ENCODE results near the gene PCSK7. TPM values are rescaled to one million over a fixed set of nuclear protein-coding genes. Genes with fewer than 3 reads are reported as not detected.

PCSK7 gene
- polyA plus RNA-seq, 1 experiment, result 23.5 TPM

DNA sequence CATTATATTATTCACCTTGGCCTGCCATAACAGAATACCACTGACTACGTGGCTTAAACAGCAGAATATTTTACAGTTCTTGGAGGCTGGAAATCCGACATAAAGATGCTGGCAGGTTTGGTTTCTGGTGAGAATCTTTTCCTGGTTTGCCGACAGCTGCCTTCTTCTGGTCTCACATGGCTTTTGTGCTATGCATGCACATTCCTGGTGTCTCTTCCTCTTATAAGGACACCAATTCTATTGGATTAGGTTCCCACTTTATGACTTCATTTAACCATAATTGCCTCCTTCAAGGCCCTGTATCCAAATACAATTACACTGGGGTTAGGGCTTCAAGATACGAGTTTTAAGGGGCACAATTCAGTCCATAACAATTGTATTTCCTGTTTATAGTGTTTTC lies 17.7 kb upstream of the PCSK7 start:
- no peak overlapping the region for H3K4me3 ChIP-seq (ENCODE audit: low read depth, low read length)
- no peaks in the 10 kb centered on the region for H3K27me3 ChIP-seq (ENCODE audit: control insufficient read depth, insufficient read depth, low read length)
- H3K9me3 ChIP-seq (ENCODE audit: control insufficient read depth, insufficient read depth, low read length), result no peaks in the 10 kb centered on the region
- POLR2A ChIA-PET, result no interaction called here
- TF ChIP-seq, protein P1, sequence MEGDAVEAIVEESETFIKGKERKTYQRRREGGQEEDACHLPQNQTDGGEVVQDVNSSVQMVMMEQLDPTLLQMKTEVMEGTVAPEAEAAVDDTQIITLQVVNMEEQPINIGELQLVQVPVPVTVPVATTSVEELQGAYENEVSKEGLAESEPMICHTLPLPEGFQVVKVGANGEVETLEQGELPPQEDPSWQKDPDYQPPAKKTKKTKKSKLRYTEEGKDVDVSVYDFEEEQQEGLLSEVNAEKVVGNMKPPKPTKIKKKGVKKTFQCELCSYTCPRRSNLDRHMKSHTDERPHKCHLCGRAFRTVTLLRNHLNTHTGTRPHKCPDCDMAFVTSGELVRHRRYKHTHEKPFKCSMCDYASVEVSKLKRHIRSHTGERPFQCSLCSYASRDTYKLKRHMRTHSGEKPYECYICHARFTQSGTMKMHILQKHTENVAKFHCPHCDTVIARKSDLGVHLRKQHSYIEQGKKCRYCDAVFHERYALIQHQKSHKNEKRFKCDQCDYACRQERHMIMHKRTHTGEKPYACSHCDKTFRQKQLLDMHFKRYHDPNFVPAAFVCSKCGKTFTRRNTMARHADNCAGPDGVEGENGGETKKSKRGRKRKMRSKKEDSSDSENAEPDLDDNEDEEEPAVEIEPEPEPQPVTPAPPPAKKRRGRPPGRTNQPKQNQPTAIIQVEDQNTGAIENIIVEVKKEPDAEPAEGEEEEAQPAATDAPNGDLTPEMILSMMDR (IDR thresholded peaks at IDR 0.05; ENCODE audit: low read depth, low read length), result no peak
- DNase-seq (ENCODE audit: low read depth, low spot score), result no peak
- no peak overlapping the region for H3K27ac ChIP-seq (ENCODE audit: low read depth, low read length)
- CTCF ChIA-PET, result no interaction called here

DNA sequence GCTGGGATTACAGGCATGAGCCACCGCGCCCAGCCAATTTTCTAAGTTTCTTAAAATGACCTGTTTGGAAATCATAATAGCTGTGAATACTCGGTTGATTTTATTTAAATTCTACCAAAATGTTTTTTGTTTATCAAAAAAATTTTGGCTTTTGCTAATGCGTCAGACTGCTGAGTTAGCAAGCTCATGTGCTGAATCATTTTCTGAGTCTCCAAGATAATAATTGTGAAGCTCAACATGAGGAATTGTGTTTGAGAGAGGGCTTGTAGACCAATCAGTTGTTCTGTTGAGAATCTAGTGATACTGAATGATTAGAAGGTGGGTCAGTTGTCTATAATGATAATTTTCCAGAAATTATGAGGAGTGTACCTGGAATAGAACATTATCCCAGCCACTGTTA lies 16.5 kb upstream of the PCSK7 start:
- Histone ChIP-seq H3K9me3 (ENCODE audit: control insufficient read depth, insufficient read depth, low read length) (no peaks in the 10 kb centered on the region), H3K4me3 (ENCODE audit: low read depth, low read length) (no peak overlapping the region), H3K27me3 (ENCODE audit: control insufficient read depth, insufficient read depth, low read length) (no peaks in the 10 kb centered on the region), H3K27ac (ENCODE audit: low read depth, low read length) (no peak overlapping the region)
- CTCF ChIA-PET, result interaction anchor here (1.1 kb wide), 1 partner anchor 8 kb away, joined by 3 read pairs; no protein-coding TSS in a partner anchor
- POLR2A ChIA-PET, result no interaction called here
- DNase-seq (ENCODE audit: low read depth, low spot score), result no peak
- TF ChIP-seq, protein P1 (IDR thresholded peaks at IDR 0.05; ENCODE audit: low read depth, low read length), result no peak

DNA sequence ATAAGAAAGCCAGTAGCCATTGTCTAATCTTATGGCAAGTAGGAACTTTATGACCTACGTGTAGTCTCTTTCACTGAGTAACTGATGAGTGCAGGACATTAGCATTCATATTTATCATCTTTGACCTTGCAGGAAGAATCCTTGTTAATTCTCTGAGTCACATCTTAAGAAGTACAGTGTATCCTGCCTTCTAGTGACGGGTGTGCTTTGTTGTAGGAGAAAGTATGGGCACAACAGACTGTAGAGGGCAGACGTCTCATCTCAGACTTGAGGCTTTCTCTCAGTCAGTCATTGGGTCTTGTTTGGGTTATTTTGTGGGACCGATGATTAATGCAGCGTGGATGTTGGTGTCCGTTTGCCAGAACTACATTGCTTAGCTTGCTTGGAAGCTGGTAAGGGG lies 7.4 kb upstream of the PCSK7 start:
- Histone ChIP-seq H3K4me3 (ENCODE audit: low read depth, low read length) (no peak overlapping the region), H3K9me3 (ENCODE audit: control insufficient read depth, insufficient read depth, low read length) (no peaks in the 10 kb centered on the region), H3K27me3 (ENCODE audit: control insufficient read depth, insufficient read depth, low read length) (no peaks in the 10 kb centered on the region), H3K27ac (ENCODE audit: low read depth, low read length) (no peak overlapping the region)
- DNase-seq (ENCODE audit: low read depth, low spot score), result peak; percentile 76
- CTCF ChIA-PET, result interaction anchor here (0.6 to 1.7 kb wide), 10 partner anchors 15 to 187 kb away, joined by 3 to 7 read pairs (median 4); no protein-coding TSS in a partner anchor
- POLR2A ChIA-PET, result interaction anchor here (0.6 kb wide), 1 partner anchor 92 kb away, joined by 5 read pairs; no protein-coding TSS in a partner anchor
- TF ChIP-seq, protein P1 (IDR thresholded peaks at IDR 0.05; ENCODE audit: low read depth, low read length), result peak; percentile 72

GRCh38 chr11:117238221-117238620 lies 6.3 kb upstream of the PCSK7 start:
- Histone ChIP-seq H3K27ac (ENCODE audit: low read depth, low read length) (no peak overlapping the region), H3K4me3 (ENCODE audit: low read depth, low read length) (no peak overlapping the region), H3K9me3 (ENCODE audit: control insufficient read depth, insufficient read depth, low read length) (no peaks in the 10 kb centered on the region), H3K27me3 (ENCODE audit: control insufficient read depth, insufficient read depth, low read length) (no peaks in the 10 kb centered on the region)
- ChIA-PET CTCF (interaction anchor here (0.7 to 1.6 kb wide), 3 partner anchors 18 to 325 kb away, joined by 3 to 9 read pairs (median 7); no protein-coding TSS in a partner anchor), POLR2A (interaction anchor here (0.7 kb wide), 1 partner anchor 359 kb away, joined by 4 read pairs; no protein-coding TSS in a partner anchor)
- TF ChIP-seq, protein P1 (IDR thresholded peaks at IDR 0.05; ENCODE audit: low read depth, low read length), result no peak
- DNase-seq (ENCODE audit: low read depth, low spot score), result no peak

DNA sequence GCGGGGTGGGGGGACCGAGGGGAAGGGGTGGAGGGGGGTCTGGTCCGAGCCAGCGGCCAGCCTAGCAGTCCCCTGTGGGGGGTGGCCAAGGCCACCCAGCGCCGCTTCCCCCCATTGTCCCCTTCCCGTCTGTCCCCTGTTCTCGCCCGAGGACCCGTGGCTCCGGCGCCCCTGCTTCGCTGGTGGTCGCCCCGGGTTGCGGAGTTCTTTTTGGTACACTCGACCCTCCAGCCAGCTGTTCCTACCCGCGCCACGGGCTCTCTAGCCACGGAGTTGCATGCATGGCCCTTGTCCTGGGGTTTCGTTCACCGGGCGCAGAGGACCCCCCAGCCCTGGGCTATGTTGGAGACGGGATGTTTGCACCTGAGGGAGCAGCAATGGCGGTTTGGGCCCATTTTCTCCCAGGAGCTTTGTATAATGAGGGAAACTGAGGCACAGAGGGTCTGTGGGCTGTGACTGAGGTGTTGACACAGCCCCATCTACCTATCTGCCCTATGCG lies 1.1 kb upstream of the PCSK7 start:
- ChIA-PET POLR2A (interaction anchor here (0.7 to 1.1 kb wide), 3 partner anchors 42 to 58 kb away, joined by 3 to 4 read pairs (median 3); partner anchors contain the start of gene SIDT2), CTCF (interaction anchor here (0.6 to 0.7 kb wide), 3 partner anchors 11 to 220 kb away, joined by 3 to 5 read pairs (median 4); no protein-coding TSS in a partner anchor)
- H3K4me3 ChIP-seq (ENCODE audit: low read depth, low read length), result peak overlapping the region; percentile 77
- peaks cover 3% of the 10 kb centered on the region; the same call in 1 of the 2 replicates for H3K9me3 ChIP-seq (ENCODE audit: control insufficient read depth, insufficient read depth, low read length)
- peak overlapping the region; percentile 11 for H3K27ac ChIP-seq (ENCODE audit: low read depth, low read length)
- no peak for DNase-seq (ENCODE audit: low read depth, low spot score)
- TF ChIP-seq, protein P1 (IDR thresholded peaks at IDR 0.05; ENCODE audit: low read depth, low read length), result no peak
- H3K27me3 ChIP-seq (ENCODE audit: control insufficient read depth, insufficient read depth, low read length), result no peaks in the 10 kb centered on the region

Measured in AG04450 (cell line).